Subcutaneous preadipocyte (primary cell): ENCODE measurements around the gene C5orf52. TPM values are rescaled to one million over a fixed set of nuclear protein-coding genes. Genes with fewer than 3 reads are reported as not detected.

Experiments
- total RNA-seq: library from RNA; depleted of rRNA; stranded (reverse); fragments of >200 nt; gene quantifications from 2 replicates; pipeline ENCODE4 v1.2.3, GENCODE V29; 2012

The C5orf52 gene
- not detected in 2 replicates for total RNA-seq

DNA sequence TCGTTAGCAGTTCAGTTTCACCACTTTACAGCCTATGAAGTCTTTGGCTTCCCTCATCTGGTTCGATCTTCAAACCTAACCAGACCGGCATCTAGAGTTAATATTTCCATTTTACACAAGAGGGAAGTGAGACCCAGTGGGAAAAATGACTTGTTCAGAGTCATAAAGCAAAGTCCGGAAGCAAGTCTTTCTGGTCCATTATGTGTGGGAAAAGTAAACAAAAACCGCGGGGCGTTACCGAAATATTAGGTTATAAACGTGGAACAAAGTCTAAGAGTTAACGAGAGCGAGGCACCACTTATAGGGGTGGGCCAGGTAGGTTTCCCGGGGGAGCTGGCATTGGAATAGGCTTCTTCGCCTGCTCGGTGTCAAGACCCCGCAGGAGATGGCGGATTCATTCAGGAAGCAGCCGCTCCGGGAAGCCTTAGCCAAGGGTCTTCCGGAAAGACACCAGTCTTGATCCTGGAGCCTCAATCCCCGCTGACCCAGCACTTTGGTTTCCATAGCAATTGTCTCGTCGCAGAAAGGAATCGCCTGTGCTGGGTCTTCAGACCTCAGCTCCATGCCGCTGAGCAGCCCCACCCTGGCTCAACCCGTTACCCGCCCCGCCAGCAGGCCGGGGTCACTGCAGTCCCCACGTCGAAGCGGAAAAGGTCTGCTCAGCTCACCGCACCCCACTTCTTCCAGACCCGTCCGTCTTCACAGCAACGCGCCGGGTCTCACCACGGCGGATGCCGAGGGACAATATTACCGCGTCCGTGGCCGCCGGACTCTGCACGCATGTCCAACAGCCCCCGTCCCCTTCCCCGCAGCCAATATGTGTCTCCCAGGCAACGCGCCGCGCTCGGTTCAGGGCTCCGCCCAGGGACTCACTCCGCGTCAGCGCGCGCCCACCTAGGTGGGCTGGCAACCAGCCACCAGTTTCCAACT is at the start of gene C5orf52:
C5orf52 (plus strand) TSS at position 872 of the 930 bp plus-strand sequence. CDS start 82 bp downstream, outside the sequence.

DNA sequence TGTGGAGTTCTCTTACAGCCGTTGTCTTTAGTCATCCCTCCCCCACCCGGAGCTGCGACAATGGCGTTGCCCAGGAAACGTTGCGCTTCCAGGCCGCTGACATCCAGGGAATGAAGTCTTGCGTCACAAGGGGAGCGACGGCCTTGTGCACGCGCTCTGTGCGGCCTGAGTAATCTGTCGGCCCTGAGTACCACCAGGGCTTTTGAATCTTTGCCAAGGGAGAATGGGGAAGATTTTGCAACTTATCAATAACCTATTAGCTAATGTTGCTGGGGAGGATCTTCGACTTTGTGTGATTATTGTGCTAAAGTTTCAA is 19.0 kb upstream of the C5orf52 start, which contains the start of gene SOX30:
SOX30 (minus strand) TSS at position 62 of the 316 bp plus-strand sequence. CDS start 360 bp downstream, outside the sequence.

Other genes starting within 250 kb of the C5orf52 start
- under 0.01 TPM in 1 of 2 replicates, not detected in the other for gene NIPAL4, start 211.3 kb upstream of the C5orf52 start, total RNA-seq
- 2.9 and 3.3 TPM in 2 replicates for gene ADAM19, start 95.8 kb upstream of the C5orf52 start, total RNA-seq
- under 0.01 TPM in 1 of 2 replicates, not detected in the other for gene SOX30, start 19.1 kb upstream of the C5orf52 start, total RNA-seq
- 29.9 and 39.7 TPM in 2 replicates for gene THG1L, start 59.9 kb downstream of the C5orf52 start, total RNA-seq
- gene LSM11, start 72.2 kb downstream of the C5orf52 start, total RNA-seq = 3.3 and 4.5 TPM in 2 replicates
- 56.6 and 83.1 TPM in 2 replicates for gene CLINT1, start 187.6 kb downstream of the C5orf52 start, total RNA-seq